HL-60/S4 treated with phorbol 12-myristate 13-acetate at 8.2 ng/mL for 4 days and 3 days (cell line): ENCODE measurements around the gene MAEA.
"Not testable (repeated sequence)": the region's sequence is repeated elsewhere in the genome, so short reads cannot be mapped to it uniquely, and the experiment has no call there.

Experiments
- in situ Hi-C: fragments of 300-500 bp; cut with MboI; formaldehyde crosslinking; loops from 2 replicates; pipeline ENCODE4 v1.15.0; 2022; ENCODE audit warnings: low sequenced_read_pairs

Gene MAEA

DNA sequence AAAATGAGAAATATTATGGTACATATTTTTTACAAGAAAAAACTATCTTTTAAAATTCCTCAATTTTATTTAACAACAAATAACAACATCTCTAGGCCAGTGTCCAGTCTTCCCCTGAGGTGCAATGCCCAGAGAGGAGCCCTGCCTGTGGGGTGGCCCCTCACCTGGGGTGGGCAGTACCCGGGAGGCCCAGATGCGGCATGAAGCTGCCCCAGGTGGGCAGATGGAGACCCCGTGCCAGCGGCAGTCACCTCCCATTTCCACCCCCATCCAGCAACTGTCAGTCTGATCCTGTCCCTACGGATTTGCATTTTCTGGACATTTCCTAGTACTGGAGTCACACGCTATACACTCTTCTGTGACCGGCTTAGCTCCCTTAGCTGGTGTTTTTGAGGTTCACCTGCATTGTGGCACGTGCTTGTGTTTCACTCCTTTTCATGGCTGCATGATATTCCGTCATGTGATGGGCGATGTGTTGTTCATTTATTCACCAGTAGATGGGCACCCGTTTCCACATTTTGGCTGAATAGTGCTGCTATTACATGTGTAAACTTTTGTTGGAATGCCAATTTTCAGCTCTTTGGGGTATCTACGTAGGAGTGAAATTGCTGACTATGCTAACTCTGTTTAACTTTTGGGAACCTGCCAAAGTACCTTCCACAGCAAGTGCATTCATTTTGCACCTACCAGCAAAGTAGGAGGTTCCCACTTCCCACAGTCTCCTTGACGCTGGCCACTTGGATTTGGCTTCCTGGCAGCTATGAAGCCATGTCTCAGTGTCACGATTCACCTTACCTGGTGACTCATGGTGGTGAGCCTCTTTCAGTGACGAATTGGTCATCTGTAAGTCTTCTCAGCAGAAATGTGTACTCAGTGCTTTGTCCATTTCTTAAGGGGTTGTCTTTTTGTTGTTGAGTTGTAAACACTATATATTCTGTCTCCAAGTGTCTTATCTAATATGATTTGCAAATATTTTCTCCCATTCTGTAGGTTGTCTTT lies 11.7 kb upstream of the MAEA start:
- in situ Hi-C loops: no loop called here

DNA sequence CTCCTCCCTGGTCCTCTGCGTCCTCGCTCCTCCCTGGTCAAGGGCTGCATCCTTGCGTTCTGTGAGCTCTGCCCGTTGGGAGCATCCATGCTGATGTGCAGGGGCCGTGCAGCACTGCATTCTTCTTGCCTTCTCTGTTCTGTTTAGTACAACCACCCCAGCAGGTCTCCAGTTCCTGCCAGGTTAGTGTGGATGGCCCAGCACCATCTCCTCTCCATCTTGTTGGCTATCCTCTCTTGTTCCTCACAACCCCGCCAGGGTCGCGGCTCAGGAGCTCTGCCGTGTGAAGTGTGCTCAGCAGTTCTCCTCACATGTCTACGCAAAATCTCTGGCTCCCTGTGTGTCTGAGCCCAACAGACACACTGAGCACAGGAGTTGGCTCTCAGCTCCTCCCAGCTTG lies 10.4 kb upstream of the MAEA start:
- in situ Hi-C loops: no loop called here

DNA sequence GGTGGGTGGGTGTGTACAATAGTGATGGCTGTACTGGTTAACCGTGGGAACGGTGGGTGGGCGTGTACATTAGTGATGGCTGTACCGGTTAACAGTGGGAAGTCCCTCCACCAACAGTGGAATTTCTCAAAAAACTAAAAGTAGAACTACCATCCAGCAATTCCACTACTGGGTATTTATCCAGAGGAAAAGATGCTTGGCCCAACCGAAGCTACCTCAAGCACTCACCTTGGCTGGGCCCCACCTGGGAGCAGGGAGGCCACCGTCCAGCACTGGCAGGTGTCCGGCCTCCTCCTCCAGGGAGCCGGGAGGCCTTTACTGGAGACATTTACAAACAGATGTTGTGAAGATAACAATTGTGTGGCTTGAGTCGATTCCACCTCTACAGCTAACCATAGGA lies 6.0 kb upstream of the MAEA start:
- in situ Hi-C loops: no loop called here

DNA sequence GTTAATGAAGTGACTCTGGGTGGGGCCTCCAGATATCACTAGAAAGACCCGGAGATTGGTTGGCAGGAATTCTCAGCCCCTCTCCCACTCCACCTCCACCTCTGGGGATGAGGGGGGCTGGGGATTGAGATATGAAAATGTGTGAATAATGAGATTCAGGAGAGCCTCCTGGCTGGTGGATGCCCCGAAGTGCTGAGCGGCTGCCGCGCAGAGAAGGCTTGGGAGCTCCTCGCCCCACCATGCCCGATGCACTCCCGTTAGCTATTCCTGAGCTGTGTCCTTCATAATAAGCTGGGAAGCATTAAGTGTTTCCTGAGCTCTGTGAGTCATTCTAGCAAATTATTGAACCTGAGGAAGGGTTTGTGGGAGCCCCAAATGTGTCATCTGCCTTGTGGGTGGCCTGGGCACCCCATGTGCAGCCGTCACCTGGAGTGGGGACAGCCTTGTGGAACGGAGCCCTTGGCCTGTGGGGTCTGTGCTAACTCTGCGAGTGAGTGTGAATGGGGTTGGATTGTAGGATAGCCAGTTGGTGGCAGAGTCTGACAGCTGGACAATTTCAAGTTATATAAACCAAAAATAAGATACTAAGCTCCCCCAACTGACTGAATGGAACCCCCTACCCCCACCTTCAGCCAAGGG lies 4.4 kb upstream of the MAEA start:
- in situ Hi-C loops: no loop called here

DNA sequence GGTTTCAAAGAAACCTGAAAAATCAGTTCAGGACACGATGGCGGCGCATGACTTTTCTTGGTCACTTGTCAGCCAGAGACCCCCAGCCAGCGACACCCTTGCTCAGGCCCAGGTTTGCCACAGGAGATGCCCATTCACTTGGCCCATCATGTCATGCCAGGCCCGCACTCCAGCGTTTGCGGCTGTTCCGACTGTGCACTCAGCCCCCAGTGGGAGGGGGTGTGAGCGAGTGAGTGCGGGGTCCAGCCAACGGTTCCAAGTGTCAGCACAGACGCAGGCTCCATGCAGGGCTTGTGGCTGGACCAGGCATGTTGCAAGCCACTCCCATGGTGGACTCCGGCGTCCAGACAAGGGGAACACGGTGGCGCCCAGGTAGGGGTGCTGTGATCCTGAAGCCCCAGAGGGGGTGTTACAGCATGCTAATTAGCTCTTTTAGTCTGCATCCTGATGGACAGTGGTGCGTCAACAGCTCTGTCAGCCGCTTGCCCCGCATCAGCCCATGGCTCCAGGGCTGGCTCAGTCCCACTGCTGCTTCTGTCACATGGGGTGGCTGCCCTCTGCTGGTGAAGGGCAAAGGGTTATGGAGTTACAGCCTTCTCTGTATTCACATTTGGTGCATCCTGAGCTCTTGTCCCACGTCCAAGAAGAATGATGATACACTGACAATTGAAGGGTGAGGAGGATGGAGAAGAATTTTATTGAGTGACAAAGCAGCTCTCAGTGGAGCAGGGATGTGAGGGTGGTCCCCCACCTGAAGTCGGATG lies 3.7 kb upstream of the MAEA start:
- in situ Hi-C loops: no loop called here

DNA sequence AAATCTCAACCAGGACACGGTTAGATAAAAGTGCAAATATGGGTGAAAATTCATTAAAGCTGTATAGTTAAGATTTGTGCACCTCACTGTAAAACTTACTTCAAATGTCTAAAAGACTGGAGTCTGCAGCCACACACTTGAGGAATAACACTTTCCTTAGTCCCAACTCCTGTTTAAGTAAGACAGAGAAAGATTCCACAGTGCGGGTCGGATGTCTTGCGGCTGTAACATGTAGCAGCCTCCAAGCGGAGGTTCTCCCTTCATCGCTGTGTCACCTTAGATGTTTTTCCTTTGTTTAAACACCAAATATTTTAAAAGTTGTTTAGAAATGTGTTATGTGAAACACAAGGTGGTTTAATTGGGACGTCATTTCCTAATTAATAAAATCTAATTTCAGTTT lies 905 bp upstream of the MAEA start:
- in situ Hi-C loops: no loop called here

DNA sequence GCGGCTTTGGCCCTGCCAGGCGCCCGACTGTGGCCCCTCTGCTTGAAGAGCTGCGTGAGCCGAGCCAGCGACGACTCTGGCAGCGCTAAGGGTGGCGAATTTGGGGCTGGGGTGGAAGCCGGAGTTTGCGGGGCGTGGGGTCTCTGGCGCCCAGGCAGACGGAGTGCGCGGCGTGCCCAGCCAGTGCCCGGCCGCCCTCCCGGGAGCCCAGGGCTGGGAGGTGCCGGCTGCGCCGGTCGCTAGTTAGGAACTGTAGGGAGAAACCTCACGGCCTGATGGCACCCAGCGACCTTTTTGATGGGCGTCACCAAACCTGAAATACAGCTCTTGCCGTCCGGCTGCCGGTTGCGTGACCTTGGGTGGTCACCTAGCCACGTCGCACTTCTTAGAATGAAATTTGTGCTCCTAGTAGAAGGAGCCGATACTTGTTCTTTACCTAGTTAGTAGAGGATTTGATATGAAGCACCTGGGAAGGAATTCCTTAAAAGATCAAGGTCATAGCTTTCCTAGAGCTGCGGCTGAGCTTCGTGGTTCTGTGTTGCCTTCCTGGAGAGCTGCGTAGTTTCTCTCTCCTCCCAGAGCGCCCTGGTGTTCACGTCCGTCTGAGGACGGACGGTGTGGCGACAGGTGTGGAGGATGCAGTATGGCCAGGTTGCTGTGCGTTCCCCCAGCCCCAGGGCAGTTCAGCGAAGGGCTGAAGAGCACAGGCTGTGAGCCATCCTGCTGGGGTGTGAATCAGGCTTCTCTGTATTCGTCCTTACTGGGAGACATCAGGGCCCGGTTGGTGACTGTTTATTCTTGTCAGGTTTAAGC lies 680 bp downstream of the MAEA start:
- in situ Hi-C loops: no loop called here

DNA sequence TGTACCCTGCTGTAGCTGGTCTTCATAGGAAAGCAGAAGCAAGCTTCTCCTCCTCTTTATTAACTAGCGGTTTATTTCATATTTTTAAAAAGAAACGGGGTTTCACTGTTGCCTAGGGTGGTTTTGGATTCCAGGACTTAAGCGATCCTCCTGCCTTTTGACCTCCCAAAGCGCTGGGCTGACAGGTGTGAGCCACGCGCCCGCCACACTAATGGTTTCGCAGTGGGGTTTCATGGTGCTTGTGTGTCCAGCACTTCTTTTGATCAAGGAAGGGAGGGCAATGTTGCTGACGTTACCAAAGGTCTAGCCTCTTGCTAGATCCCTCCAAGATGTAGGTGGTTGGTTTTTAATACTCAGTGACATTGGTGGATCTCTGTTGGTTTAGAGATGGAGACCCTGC lies 1.4 kb downstream of the MAEA start:
- in situ Hi-C loops: no loop called here

DNA sequence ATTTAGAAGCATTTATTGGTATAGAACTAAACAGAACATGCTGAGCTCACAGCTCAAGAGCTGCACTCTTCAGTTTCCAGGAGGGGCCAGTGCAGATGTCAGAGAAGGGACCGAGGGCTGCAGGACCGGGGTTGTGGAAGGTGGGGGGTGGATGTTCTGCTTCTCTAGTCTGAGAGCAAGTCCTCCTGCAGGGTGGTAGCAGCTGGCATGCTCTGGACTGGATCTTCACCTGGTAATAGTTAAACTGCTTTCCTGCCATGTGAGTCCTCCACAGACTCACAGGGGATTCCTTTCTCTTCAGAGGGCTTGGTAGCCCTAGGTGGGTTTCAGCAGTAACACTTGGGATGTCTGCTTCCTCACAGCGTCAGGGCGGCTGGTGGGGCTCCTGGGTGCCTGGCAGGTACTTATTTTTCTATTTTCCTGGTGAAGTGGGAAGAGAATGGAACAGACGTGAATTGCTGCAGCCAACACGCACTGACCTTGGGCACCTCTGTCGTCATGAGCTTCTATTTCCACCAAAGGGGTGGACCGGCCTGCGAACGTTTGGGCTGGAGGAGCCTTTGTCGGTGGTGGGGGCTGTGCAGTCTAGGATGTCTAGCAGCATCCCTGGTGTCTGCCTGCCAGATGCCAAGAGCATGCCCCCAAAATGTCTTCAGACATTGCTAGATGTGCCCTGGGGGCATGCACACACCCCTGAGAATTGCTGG lies 2.5 kb downstream of the MAEA start:
- in situ Hi-C loops: no loop called here

DNA sequence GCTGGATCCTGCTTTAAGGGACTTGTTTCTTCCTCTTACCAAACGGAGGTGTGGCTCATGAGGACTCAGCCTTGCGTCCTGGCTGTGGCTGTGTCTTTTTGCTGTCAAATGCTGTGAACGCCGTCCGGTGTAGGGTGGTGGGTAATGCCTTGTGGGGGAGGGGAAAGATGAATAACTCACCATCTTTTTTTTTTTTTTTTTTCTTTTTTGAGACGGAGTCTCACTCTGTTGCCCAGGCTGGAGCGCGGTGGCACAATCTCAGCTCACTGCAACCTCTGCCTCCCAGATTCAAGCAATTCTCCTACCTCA lies 3.0 kb downstream of the MAEA start:
- in situ Hi-C loops: not testable (repeated sequence)

DNA sequence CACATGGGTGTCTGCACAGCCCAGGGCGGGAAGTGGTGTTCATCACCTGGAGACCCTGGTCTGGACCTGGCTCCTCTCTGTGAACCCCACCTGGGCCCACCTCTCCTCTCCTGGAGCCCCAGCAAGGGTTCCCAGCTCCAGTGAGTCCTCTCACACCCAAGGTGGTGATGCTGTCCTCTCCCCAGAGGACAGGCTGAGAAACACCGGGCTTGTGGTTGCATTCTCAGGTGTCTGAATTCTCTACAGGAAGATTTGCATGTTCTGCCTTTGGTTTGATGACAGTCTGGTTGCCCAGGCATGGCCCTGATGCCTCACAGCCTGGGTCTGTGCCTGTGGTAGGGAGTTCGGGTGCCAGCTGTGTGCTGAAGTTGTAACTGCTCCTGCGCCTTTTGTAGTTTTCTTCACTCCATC lies 3.8 kb downstream of the MAEA start:
- in situ Hi-C loops: no loop called here

DNA sequence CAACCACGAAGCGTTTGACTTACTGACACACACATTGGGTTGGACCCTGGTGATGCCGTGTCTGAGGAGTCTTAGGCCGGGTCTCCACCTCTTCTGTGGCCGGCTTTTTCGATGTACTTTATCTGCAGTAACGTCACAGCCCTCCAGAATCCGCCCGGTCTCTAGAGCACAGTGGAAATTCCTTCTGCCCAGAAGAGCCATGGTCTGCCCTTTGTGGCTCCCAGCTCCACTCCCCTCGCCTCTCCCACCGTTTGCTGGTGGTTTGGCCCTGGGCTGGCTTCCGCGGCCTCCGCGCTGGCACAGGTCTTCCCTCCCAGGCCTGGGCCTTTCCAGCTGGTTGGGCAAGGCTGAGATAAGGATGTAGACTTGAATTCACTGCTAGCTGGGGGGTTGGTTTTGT lies 4.3 kb downstream of the MAEA start:
- in situ Hi-C loops: no loop called here

DNA sequence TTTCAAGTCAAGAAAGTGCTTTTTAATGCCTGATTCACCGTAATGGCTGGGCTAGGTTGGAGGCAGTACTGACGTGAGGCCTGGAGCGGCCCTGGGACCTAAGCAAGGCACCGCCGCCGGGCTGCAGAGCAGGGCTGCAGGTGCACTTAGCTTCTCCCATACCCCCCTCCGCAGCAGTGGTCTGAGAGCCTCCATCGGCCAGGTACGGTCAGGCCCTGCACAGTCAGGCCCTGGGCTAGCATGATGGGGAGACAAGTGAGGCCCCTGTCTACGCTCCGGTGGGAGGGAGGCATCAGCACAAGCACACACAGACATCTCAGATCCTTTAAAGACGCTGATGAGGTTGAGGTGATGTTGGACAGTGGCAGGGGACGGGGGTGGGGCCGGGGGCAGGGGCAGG lies 4.7 kb downstream of the MAEA start:
- in situ Hi-C loops: no loop called here

DNA sequence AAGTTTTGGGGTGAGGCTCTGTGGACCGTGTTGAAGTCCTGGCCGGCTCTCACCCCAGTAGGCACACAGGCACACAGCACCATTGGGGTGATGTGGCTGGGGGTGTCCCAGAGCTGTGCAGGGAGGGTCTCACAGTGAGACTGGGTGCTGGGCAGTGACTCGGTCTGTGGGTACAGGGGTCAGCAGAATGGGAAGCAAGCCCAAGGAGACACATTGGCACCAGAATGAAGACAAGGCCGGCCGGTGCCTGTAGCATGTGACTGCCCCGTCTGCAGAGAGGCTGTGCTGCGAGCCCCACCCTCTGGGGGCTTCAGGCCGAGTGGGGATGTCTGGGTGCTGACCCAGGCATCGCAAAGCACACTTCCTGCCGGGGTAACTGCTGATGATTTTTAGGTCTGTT lies 5.2 kb downstream of the MAEA start:
- in situ Hi-C loops: no loop called here

DNA sequence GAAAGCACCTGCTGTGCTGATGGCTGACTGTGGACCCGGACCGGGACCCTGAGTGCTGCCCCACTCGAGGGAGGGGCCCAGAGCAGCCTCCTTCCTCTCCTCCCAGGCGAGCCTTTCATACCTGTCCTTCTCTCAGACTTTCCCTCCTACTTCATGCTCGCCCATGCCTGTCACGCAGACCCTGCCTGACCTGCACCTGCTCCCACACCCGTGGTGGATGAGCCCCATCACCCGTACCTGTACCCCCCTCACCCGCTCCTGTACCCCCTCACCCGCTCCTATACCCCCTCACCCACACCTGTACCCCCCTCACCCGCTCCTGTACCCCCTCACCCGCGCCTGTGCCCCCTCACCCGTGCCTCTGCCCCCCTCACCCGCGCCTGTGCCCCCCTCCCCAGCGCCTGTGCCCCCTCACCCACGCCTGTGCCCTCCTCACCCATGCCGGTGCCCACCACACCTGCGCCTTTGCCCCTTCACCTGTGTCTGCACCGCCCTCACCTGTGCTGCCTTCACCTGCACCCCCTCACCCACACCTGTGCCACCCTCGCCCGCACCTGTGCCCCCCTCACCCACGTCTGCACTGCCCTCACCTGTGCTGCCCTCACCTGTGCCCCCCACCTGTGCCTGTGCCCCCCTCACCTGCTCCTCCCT lies 5.8 kb downstream of the MAEA start:
- in situ Hi-C loops: no loop called here

DNA sequence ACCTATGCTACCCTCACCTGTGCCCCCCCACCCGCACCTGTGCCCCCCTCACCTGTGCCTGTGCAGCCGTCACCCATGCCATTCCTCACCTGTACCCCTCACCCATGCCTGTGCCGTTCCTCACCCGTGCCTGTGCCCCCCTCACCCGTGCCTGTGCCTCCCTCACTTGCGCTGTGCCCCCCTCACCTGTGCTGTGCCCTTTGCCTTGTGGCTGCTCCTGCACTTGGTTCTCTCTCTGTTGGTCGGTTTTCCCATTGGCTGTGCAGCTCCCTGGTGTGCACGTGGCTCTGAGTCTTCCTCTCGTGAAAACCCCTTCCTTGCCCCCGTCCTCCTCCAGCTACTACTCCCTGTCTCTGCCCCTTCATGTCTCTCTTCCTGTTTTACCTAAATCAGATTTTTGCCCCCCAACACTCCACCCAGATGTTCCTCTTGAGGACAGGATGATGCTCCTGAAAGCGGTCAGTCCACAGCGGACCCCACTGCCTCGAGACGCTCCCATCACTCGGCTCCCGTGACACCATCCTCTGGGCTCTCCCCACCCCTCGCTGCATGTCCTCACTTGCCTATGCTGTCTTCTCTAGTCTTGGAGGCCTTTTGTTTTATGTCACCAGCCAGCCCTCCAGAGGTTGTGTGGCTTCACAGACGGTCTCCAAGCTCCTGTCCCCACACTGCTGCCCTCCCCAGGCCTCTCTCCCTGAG lies 6.8 kb downstream of the MAEA start:
- in situ Hi-C loops: no loop called here

DNA sequence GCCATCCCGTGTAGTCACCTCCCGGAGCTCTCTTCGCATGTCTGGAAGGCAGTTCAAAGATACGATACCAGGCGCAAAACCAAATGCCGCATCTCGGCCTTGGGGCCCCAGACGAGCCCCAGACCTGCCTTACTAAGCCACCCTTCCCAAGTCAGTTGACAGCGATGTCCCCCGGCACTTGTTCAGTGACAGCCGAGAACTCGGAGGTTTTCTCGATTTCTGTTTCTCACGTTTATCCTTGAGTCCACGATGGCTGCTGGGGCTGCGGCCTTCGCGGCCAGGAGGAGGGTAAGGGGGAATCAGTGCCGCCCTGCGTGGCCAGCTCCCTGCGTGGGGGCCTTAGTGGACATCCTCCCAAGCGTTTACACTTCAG lies 7.3 kb downstream of the MAEA start:
- in situ Hi-C loops: no loop called here

DNA sequence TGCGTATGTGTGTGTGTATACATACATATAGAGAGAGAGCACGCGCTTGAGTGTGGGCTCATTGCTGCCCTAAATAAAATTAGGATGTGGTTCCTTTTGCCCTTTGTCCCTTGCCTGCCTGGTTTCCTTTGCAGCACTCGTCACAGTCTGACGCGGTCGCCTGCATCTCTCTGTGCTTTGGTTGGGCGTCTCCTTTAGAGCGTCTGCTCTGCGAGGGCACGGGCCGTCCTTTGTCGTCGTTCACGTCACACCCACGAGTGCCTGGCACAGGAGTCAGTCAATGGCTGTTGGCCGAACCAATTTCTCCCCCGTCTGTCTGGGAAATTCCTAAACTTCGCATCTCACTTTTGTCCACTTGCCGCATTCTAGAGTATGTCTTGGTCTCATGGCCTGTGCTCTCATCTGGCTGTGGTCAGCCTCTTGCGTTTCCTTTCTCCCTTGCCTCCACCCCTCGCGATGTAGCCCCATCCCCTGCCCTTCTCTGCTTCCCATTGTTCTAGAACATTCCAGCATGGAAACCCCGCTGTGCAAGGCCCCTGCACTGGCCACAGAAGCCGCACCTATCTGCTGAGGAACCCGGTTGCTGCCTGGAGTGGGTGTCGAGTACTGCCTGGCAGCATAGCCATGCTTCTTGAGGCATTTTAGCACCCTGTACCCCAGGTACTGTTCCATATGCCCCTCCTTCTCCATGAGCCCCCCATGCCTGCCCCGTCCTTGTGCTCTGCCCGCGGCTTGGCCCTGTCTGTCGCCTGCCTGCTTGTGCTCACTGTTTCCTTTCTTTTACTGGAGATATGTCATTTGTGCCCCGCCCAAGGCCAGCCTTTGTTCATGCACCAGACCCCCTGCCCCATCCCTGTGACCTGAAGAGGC lies 8.0 kb downstream of the MAEA start:
- in situ Hi-C loops: no loop called here
